Small intestine (tissue), 16 donors: ENCODE results near the gene ARL16. TPM values are rescaled to one million over a fixed set of nuclear protein-coding genes. Genes with fewer than 3 reads are reported as not detected.

Experiments used
- DNase-seq, 2 donors: peaks; one replicate each; pipeline versions ENCODE4 v3.0.0 to v3.0.0-alpha.2; 2013
- FAIRE-seq: peaks from 2 replicates; lab custom pipeline; 2012; peaks lifted over from hg19 to GRCh38; lab: Jason Lieb, UNC
- H3K27ac ChIP-seq, 3 donors: one replicate each; pipeline ENCODE4 v1.5.1; 2013; ENCODE audit warnings: low read length in 2 of 3, mild to moderate bottlenecking in 2 of 3, control low read depth in 1 of 3, inconsistent platforms in 1 of 3, low read depth in 1 of 3, moderate library complexity in 1 of 3
- H3K27me3 ChIP-seq, 3 donors: one replicate each; pipeline ENCODE4 v1.6.1; 2013; ENCODE audit warnings: low read length in 3 of 3, inconsistent platforms in 1 of 3; ENCODE audit not compliant: control insufficient read depth in 3 of 3, insufficient read depth in 3 of 3
- H3K36me3 ChIP-seq, 3 donors: one replicate each; pipeline ENCODE4 v1.6.1; 2013; ENCODE audit warnings: low read length in 3 of 3, inconsistent platforms in 1 of 3, low read depth in 1 of 3, mild to moderate bottlenecking in 1 of 3, moderate library complexity in 1 of 3; ENCODE audit not compliant: control insufficient read depth in 3 of 3, insufficient read depth in 2 of 3
- H3K4me1 ChIP-seq, 3 donors: one replicate each; pipeline ENCODE4 v1.6.1; 2013; ENCODE audit warnings: low read length in 2 of 3, inconsistent platforms in 1 of 3, low read depth in 1 of 3, mild to moderate bottlenecking in 1 of 3, moderate library complexity in 1 of 3; ENCODE audit not compliant: control insufficient read depth in 3 of 3, insufficient read depth in 2 of 3
- H3K4me3 ChIP-seq, 3 donors: one replicate each; pipeline ENCODE4 v1.5.1; 2013; ENCODE audit warnings: low read length in 3 of 3, control low read depth in 1 of 3, inconsistent platforms in 1 of 3, low read depth in 1 of 3, mild to moderate bottlenecking in 1 of 3, moderate library complexity in 1 of 3
- H3K9me3 ChIP-seq, 2 donors: one replicate each; pipeline ENCODE4 v1.6.1; 2013; ENCODE audit warnings: low read depth in 1 of 2, low read length in 1 of 2; ENCODE audit not compliant: control insufficient read depth in 2 of 2, insufficient read depth in 1 of 2
- WGBS, 3 donors: extraction: QIAGEN DNeasy Blood & Tissue Kit; methylation state at CpG; one replicate each; pipeline ENCODE4 v1.1.7; 2013; 5-methylcytosine and 5-hydroxymethylcytosine counted together
- long read RNA-seq, 10 donors: transcript quantifications; one replicate each; lab custom pipeline, GENCODE V29; 2026
- polyA plus RNA-seq, 4 donors: library from polyadenylated mRNA; stranded (reverse) in 3 of 4; unstranded in 1 of 4; fragments of 200-250 nt in 3 of 4; fragments of 120-200 nt in 1 of 4; gene quantifications; one replicate each; pipeline versions ENCODE4 v1.2.1 to v1.2.3, GENCODE V29; 2013
- donor health status: healthy with polysubstance abuse.
- donor health status: control.
- donor health status: control.
- donor health status: Bipolar disorder and iron deficiency.
- donor health status: healthy.

The ARL16 gene
- polyA plus RNA-seq, result 10 to 100 TPM; 34.1 to 76.9 (median 51.4) TPM
- long read RNA-seq, donor 1, result 0 reads
- long read RNA-seq, donor 2, partial matches to known transcripts, result 0 of 7 reads
- long read RNA-seq, donor 2, other reads (novel, unspliced or antisense), result 0 of 7 reads
- long read RNA-seq, donor 3, partial matches to known transcripts, result 0 of 7 reads
- long read RNA-seq, donor 3, other reads (novel, unspliced or antisense), result 0 of 7 reads
- long read RNA-seq, donor 4, result 0 reads
- long read RNA-seq, donor 5, partial matches to known transcripts, result 0 of 3 reads
- long read RNA-seq, donor 5, other reads (novel, unspliced or antisense), result 0 of 3 reads
- long read RNA-seq, donor 6, transcript ARL16-201 (5 exons, 1,227 nt), result major isoform, 6 of 11 reads
- long read RNA-seq, donor 6, partial matches to known transcripts, result 0 of 11 reads
- long read RNA-seq, donor 6, other reads (novel, unspliced or antisense), result 0 of 11 reads
- long read RNA-seq, donor 7, transcript ARL16-201 (5 exons, 1,227 nt), result major isoform, 17 of 440 reads
- long read RNA-seq, donor 7, partial matches to known transcripts, result 402 of 440 reads
- long read RNA-seq, donor 7, other reads (novel, unspliced or antisense), result 18 of 440 reads
- long read RNA-seq, donor 8, partial matches to known transcripts, result 0 of 1 reads
- long read RNA-seq, donor 8, other reads (novel, unspliced or antisense), result 0 of 1 reads
- long read RNA-seq, donor 9, partial matches to known transcripts, result 0 of 1 reads
- long read RNA-seq, donor 9, other reads (novel, unspliced or antisense), result 0 of 1 reads
- long read RNA-seq, donor 10, transcript ARL16-201 (5 exons, 1,227 nt), result major isoform, 14 of 20 reads
- long read RNA-seq, donor 10, partial matches to known transcripts, result 0 of 20 reads
- long read RNA-seq, donor 10, other reads (novel, unspliced or antisense), result 0 of 20 reads

- WGBS, 3 donors, result 0 to 1% (median 1%) methylated on average over 85 to 112 of the region's 112 CpGs
- Histone ChIP-seq H3K4me3 (peak within 1 kb of the TSS; percentile 95 to 98 (median 97)), H3K27ac (peak within 1 kb of the TSS; percentile 62 to 82 (median 75)), H3K4me1 (peaks cover 0 to 13% (median 4%) of the 10 kb centered on the region in 3 donors), H3K27me3 (no peaks in the 10 kb centered on the region), H3K9me3 (no peaks in the 10 kb centered on the region), H3K36me3 (peaks cover 1 to 65% (median 10%) of the 10 kb centered on the region in 3 donors)
- FAIRE-seq (no peak), DNase-seq (peak; percentile 99 to 100)
Observed at GRCh38 chr17:81683584-81684441, at the start of gene ARL16, which contains the start of gene HGS. TSS of gene ARL16 (minus strand) at chr17:81683797. CDS start at chr17:81683753, 44 bp downstream. TSS of gene HGS (plus strand) at chr17:81684011. CDS start at chr17:81684067, 56 bp downstream.

GRCh38 chr17:81727324-81728031, 43.9 kb upstream of the ARL16 start:
- Histone ChIP-seq H3K27ac (peak overlapping the region in 1 of 3 donors; percentile 18), H3K36me3 (no peaks in the 10 kb centered on the region), H3K27me3 (peaks cover 0 to 18% (median 0%) of the 10 kb centered on the region in 3 donors), H3K9me3 (no peaks in the 10 kb centered on the region), H3K4me3 (no peak overlapping the region), H3K4me1 (peaks cover 0 to 5% (median 0%) of the 10 kb centered on the region in 3 donors)
- FAIRE-seq (no peak), DNase-seq (peak in 1 of 2 donors; percentile 83)
- 29 to 71% (median 50%) methylated on average over 23 of the region's 23 CpGs for WGBS, 3 donors

- no peak for FAIRE-seq
- Histone ChIP-seq H3K4me3 (no peak overlapping the region), H3K27me3 (peaks cover 0 to 6% (median 0%) of the 10 kb centered on the region in 3 donors), H3K4me1 (peaks cover 0 to 7% (median 2%) of the 10 kb centered on the region in 3 donors), H3K27ac (no peak overlapping the region), H3K9me3 (no peaks in the 10 kb centered on the region), H3K36me3 (peaks cover 0 to 2% (median 0%) of the 10 kb centered on the region in 3 donors)
- WGBS, 3 donors, result 34 to 73% (median 43%) methylated on average over 9 of the region's 9 CpGs
- DNase-seq, result no peak
Observed at GRCh38 chr17:81726004-81726403, 42.4 kb upstream of the ARL16 start.

- no peak overlapping the region for H3K27ac ChIP-seq
- H3K4me1 ChIP-seq, result peaks cover 0 to 7% (median 2%) of the 10 kb centered on the region in 3 donors
- DNase-seq (no peak), FAIRE-seq (no peak)
- peaks cover 0 to 4% (median 0%) of the 10 kb centered on the region in 3 donors for H3K27me3 ChIP-seq
- 64 to 84% (median 76%) methylated on average over 9 of the region's 9 CpGs for WGBS, 3 donors
- no peak overlapping the region for H3K4me3 ChIP-seq
- H3K9me3 ChIP-seq, result no peaks in the 10 kb centered on the region
- peaks cover 0 to 8% (median 0%) of the 10 kb centered on the region in 3 donors for H3K36me3 ChIP-seq
Observed at GRCh38 chr17:81725439-81725838, 41.8 kb upstream of the ARL16 start.

GRCh38 chr17:81723651-81724209, 40.1 kb upstream of the ARL16 start:
- peak in 1 of 2 donors; percentile 42 for DNase-seq
- 20 to 45% (median 32%) methylated on average over 12 of the region's 12 CpGs for WGBS, 3 donors
- peaks cover 0 to 7% (median 2%) of the 10 kb centered on the region in 3 donors for H3K4me1 ChIP-seq
- no peaks in the 10 kb centered on the region for H3K27me3 ChIP-seq
- H3K4me3 ChIP-seq, result no peak overlapping the region
- FAIRE-seq, result no peak
- peaks cover 0 to 21% (median 0%) of the 10 kb centered on the region in 3 donors for H3K36me3 ChIP-seq
- H3K27ac ChIP-seq, result no peak overlapping the region
- H3K9me3 ChIP-seq, result no peaks in the 10 kb centered on the region

- peaks cover 0 to 7% (median 2%) of the 10 kb centered on the region in 3 donors for H3K4me1 ChIP-seq
- H3K9me3 ChIP-seq, result no peaks in the 10 kb centered on the region
- peaks cover 0 to 32% (median 0%) of the 10 kb centered on the region in 3 donors for H3K36me3 ChIP-seq
- H3K4me3 ChIP-seq, result no peak overlapping the region
- H3K27me3 ChIP-seq, result no peaks in the 10 kb centered on the region
- WGBS, 3 donors, result 22 to 43% (median 27%) methylated on average over 9 to 10 of the region's 10 CpGs
- DNase-seq (peak; percentile 30 to 88), FAIRE-seq (no peak)
- H3K27ac ChIP-seq, result peak overlapping the region in 2 of 3 donors; percentile 26 to 33
Observed at GRCh38 chr17:81722184-81723120, 38.9 kb upstream of the ARL16 start.
